ENCODE results near the gene CD44. TPM values are rescaled to one million over a fixed set of nuclear protein-coding genes. Genes with fewer than 3 reads are reported as not detected.

Gene CD44
- total and polyA plus RNA-seq, 12 donors = 7.0 to 104 (median 25.2) TPM

DNA sequence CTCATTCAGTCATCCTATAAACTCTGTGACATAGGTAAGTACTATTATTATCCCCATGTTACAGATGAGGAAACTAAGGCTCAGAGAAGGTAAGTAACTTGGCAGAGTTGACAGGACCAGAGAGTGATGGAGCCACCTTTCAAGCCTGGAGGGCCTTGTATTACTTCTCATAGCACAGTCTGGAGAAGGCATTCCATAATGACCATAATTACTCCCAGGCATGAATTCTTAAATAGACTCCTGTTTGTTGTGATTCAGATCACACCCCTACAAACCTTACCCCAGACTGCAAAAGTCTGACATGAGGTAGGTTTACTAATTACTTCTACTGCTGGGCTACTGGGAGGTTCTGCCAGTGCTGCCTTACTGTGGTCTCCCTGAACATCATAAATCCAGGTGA lies 77.0 kb downstream of the CD44 start:
- Histone ChIP-seq H3K27me3 (no peaks in the 10 kb centered on the region), H3K27ac (peak overlapping the region in 1 of 10 donors; percentile 70), H3K4me1 (peaks cover 0 to 58% (median 0%) of the 10 kb centered on the region in 9 donors), H3K9me3 (no peaks in the 10 kb centered on the region), H3K36me3 (peaks cover 0 to 73% (median 0%) of the 10 kb centered on the region in 9 donors), H3K4me3 (no peak overlapping the region)
- intact Hi-C loops (cut with DNase I) = no loop called here
- ATAC-seq (no peak), DNase-seq (no peak)
- TF ChIP-seq, protein P1, sequence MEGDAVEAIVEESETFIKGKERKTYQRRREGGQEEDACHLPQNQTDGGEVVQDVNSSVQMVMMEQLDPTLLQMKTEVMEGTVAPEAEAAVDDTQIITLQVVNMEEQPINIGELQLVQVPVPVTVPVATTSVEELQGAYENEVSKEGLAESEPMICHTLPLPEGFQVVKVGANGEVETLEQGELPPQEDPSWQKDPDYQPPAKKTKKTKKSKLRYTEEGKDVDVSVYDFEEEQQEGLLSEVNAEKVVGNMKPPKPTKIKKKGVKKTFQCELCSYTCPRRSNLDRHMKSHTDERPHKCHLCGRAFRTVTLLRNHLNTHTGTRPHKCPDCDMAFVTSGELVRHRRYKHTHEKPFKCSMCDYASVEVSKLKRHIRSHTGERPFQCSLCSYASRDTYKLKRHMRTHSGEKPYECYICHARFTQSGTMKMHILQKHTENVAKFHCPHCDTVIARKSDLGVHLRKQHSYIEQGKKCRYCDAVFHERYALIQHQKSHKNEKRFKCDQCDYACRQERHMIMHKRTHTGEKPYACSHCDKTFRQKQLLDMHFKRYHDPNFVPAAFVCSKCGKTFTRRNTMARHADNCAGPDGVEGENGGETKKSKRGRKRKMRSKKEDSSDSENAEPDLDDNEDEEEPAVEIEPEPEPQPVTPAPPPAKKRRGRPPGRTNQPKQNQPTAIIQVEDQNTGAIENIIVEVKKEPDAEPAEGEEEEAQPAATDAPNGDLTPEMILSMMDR (IDR thresholded peaks at IDR 0.05) = no peak

DNA sequence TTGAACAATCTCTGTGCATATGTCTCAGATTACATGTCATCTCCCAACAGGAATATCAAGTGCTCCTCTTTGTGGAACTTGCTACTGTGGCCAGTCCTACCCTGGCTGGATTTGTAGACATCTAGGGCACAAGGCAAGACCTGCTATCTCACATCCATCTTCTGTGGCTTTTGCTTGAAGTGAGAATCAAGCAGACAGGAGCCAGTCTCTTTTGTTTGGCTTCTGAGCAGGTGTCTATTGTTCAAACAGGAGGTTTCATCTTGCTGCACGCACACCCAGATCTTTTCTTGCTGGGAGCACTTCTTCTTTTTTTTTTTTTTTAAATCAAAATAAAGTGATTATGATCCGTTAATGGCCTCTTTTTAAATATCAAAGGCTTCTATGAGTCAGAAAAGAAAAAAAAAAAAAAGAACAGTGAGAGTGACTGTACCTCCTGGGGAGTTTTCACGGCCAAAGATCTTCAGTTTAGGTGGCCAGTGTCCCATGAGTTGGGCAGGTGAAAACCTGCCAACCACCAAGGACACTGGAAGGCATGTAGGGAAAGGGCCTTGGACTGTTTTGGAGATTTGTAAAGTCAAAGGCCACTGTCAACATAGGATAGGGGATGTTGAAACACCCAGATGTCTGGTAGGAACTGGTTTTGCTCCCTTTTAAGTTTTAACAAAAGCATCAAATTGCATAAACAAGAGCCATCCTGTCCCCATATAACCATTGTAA lies 78.1 kb downstream of the CD44 start:
- Histone ChIP-seq H3K27me3 (no peaks in the 10 kb centered on the region), H3K4me3 (no peak overlapping the region), H3K27ac (peak overlapping the region in 1 of 10 donors; percentile 51), H3K4me1 (peaks cover 0 to 47% (median 0%) of the 10 kb centered on the region in 9 donors), H3K36me3 (peaks cover 0 to 80% (median 0%) of the 10 kb centered on the region in 9 donors), H3K9me3 (no peaks in the 10 kb centered on the region)
- TF ChIP-seq, protein P1 (IDR thresholded peaks at IDR 0.05) = no peak
- intact Hi-C loops (cut with DNase I) = no loop called here
- DNase-seq (no peak), ATAC-seq (no peak)
- WGBS, 2 donors = 83 to 85% methylated on average over 3 of the region's 3 CpGs

DNA sequence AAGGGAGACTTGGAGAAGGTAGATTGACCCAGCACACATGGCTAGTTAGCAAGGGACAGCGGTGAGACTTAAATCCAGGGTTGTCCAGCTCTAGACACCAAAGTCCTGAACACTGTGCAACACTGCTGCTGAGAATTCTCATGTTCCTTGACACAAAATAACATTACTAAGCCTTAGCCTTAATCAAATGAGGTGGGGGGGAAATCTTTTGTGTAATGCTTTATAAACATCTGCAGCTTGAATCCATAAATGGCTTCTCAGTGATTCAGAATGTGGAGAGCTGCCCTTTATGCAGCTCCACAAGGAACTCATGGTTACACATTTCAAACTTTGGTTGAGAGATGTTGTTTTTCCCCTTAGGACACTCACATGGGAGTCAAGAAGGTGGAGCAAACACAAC lies 80.0 kb downstream of the CD44 start:
- H3K36me3 ChIP-seq = peaks cover 0 to 94% (median 0%) of the 10 kb centered on the region in 9 donors
- ATAC-seq = no peak

DNA sequence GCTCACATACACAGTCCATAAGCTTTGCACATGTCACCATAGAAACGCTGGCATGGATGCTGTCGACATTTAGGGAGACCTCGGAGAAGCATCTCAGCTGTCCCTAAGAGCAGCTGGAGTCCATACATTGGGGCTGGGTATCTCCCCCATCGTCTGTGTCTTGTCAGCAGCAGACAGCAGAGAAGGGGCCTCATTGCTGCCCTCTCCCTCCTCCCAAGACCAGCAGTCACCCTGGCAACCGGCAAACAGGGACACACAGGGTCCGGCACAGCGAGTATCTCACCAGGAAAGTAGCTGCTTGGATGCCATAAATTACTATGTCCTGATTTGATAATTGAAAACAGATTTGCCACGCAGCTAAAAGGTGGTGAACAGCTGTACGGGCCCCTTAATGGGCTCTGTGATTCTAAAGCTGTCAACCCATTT lies 84.4 kb downstream of the CD44 start:
- Histone ChIP-seq H3K4me1 (peaks cover 0 to 27% (median 0%) of the 10 kb centered on the region in 9 donors), H3K36me3 (peaks cover 0 to 100% (median 0%) of the 10 kb centered on the region in 9 donors), H3K27me3 (no peaks in the 10 kb centered on the region), H3K4me3 (no peak overlapping the region), H3K9me3 (no peaks in the 10 kb centered on the region), H3K27ac (peak overlapping the region in 1 of 10 donors; percentile 19)
- 29 to 39% methylated on average over 9 of the region's 9 CpGs for WGBS, 2 donors
- intact Hi-C loops (cut with DNase I) = no loop called here
- DNase-seq (no peak), ATAC-seq (peak in 3 of 8 donors; percentile 53 to 76 (median 63))
- TF ChIP-seq, protein P1 (IDR thresholded peaks at IDR 0.05) = no peak

More for the DNA sequence above, 80.0 kb downstream of the CD44 start:
- no peaks in the 10 kb centered on the region for H3K27me3 ChIP-seq
- TF ChIP-seq, protein P1 (IDR thresholded peaks at IDR 0.05) = no peak
- H3K27ac ChIP-seq = peak overlapping the region in 1 of 10 donors; percentile 12
- peaks cover 0 to 33% (median 4%) of the 10 kb centered on the region in 9 donors for H3K4me1 ChIP-seq
- no peaks in the 10 kb centered on the region for H3K9me3 ChIP-seq
- no peak overlapping the region for H3K4me3 ChIP-seq
- DNase-seq = no peak
- intact Hi-C loops (cut with DNase I) = no loop called here
- WGBS, 2 donors = 99 to 100% methylated on average over 1 of the region's 1 CpG
